NCI-H1417 treated with DMSO at 0.1 percent for 48 hours (cell line): ENCODE measurements around the gene ABR.
"Not testable (repeated sequence)": the region's sequence is repeated elsewhere in the genome, so short reads cannot be mapped to it uniquely, and the experiment has no call there.

Source experiments
- DNase-seq: peaks from one replicate; lab custom pipeline; 2025; lab: John Stamatoyannopoulos, UW

Gene ABR

DNA sequence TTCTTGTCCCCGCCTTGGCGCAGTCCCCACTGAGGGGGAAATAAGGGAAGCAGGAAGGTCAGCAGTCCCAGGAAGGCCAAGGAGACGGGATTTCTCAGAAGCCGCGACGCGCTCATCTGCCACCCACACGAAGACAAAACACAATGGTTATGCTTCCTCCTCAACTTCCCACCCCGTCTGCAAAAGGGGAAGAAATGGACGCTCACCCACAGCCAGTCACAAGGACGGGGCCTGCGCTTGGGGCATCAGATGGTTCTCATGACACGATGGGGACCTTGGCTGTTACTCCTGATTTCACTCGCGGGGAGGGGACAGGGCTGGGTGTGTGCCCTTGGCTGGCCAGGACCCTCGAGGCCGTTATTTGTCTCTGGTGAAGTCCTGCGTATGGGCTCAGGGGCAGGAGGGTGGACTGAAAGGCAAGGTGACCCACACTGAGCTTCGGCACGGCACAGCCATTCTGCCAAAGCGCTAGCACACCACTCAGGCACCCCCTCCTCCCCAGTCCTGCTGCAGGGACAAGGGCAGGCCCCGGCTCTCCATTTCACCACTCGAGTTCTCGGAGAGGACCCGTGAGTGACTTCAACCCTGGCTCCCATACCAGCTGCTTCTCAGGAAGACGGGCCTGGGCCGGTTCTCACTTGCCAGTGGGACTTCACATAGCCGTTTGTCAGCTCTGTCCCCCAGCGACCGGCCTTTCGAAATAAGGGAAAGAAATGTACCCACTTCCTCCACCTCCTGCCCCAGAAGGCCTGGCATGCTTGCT lies 84.5 kb downstream of the ABR start:
- DNase-seq, result no peak

GRCh38 chr17:1094591-1094990 lies 85.2 kb downstream of the ABR start:
- DNase-seq, result no peak

- no peak for DNase-seq
Observed at GRCh38 chr17:1091900-1092299, 87.9 kb downstream of the ABR start.

- no peak for DNase-seq
Observed at GRCh38 chr17:1091190-1091534, 88.6 kb downstream of the ABR start.

DNA sequence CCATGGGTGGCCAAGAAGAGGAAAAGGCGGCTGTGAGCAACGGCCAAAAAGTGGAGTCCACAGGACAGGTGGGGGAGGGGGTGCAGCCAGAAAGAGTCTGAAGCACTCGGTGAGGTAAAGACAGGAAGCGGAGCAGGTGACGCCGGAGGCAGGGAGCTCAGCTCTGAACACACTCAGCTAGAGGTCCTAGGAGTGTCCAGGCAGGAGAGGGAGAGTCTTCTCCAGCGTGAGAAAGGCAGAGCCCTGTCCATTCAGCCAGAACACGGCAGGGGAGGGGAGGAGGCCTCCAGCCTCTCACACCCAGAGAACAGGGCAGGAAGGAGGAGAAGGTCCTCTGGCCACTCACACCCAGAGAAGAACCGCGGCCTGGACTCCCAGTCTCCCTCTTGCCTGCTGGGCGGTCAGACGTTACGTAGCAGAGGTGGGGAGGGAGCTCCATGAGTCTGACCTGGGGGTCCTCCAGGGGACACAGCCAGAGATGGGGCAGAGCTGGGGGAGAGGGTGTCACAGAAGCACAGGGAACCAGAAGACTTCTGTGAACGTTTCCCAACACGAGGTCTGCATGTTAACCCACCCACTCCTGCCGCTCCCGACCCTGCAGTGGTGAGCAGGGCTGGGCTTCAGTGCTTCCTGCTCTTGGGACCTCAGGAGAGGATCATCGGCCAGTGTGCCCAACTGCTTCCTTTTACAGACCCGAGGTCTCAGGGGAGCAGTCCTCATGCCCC lies 89.2 kb downstream of the ABR start:
- no peak for DNase-seq

GRCh38 chr17:1089915-1090314 lies 89.9 kb downstream of the ABR start:
- no peak for DNase-seq

DNA sequence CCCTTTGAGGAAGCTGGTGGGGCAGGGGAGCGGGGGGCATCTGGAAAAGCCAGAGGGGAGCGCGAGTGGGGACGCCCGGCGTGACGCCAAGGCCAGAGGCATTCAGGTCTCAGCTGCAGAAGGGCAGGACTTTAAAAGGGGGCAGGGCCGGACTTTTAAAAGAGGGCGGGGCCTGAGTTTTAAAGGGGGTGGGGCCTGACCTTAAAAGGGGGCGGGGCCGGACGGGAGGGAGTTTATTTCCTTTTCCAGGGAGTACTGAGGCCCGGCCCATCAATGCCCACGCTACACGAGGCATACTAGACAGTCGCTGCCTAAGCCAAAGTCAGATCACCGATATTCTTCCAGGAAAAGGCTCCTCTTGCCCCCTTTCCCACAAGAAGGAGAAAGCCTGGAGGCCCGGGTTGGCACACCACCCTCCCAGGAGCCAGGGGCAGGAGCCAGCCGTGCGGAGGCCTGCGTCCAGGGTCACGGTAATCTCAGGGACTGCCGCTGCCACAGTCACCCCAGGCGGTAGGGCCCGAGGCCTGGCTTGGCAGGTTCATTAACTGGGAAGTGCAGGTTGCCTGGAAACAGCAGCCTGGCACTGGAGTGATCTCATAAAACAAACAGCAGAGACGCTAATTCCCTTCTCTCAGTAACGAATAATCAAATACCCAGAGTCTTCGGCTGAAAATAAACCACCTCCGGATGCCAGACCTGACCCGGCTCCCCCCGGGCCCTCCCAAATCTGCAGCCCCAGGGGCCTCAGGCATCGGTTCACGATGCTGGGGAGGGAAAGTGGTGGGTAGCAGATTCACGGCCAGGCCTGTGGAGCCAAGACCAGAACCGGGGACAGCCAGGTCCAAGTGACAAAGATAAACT lies 92.2 kb downstream of the ABR start:
- peak; percentile 70 for DNase-seq

- no peak for DNase-seq
Observed at GRCh38 chr17:1083451-1084187, 96.2 kb downstream of the ABR start.

- no peak for DNase-seq
Observed at GRCh38 chr17:1082579-1082978, 97.2 kb downstream of the ABR start.

GRCh38 chr17:1078831-1079561 lies 100.8 kb downstream of the ABR start:
- DNase-seq, result no peak

GRCh38 chr17:1077986-1078711 lies 101.6 kb downstream of the ABR start:
- DNase-seq, result no peak

DNA sequence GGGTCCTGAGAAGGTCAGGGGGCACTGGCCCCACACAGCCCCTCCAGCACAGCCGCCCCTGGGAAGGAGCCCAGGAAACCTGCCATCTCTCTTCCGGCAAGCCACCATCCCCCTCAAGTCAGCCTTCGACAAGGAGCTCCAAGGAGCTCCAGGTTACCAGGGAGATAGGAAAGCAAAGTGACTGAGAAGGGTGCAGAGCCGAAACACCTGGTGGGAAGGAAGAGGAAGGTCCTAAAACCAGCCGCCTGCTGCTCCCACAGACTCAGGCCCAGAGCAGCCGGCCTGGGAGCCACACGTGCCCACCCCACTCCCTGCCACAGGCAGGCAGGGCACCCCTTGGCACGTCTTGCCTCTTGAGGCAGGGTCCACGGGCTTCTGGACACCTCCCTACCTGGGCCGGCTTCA lies 102.2 kb downstream of the ABR start:
- DNase-seq, result no peak

- DNase-seq, result no peak
Observed at GRCh38 chr17:1076982-1077302, 102.8 kb downstream of the ABR start.

DNA sequence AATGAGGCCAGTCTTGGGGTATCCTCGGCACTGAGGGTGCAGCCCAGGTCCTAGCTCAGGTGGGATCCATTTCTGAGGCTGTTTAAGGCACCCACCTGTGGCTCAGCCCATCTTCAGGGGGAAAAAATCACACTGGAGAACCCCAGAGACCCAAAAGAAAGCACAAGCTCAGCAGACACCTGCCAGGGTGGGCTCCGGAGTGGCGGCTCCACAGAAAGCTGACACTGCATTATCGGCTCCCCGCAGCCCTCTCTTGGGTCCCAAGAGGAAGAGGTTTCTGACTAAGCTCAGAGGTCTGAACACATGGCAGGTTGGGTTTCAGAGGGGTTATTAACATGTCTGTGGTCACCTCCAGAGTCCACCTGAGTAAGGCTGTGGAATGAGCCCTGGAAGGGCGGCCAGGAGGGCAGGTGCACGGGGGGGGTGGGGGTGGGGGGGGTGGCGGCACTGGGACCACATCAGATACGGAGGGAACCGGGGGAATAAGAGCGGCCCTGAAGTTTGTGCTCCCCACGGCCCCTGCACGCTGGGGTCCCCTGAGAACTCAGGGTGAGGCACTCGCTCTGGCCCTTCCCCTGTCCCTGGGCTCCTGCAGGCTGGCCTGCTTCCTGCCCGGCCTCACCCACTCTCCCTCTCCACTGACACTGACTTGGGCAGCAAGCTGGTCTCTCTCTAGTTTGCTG lies 103.3 kb downstream of the ABR start:
- no peak for DNase-seq

GRCh38 chr17:1074886-1075605 lies 104.7 kb downstream of the ABR start:
- DNase-seq, result no peak

DNA sequence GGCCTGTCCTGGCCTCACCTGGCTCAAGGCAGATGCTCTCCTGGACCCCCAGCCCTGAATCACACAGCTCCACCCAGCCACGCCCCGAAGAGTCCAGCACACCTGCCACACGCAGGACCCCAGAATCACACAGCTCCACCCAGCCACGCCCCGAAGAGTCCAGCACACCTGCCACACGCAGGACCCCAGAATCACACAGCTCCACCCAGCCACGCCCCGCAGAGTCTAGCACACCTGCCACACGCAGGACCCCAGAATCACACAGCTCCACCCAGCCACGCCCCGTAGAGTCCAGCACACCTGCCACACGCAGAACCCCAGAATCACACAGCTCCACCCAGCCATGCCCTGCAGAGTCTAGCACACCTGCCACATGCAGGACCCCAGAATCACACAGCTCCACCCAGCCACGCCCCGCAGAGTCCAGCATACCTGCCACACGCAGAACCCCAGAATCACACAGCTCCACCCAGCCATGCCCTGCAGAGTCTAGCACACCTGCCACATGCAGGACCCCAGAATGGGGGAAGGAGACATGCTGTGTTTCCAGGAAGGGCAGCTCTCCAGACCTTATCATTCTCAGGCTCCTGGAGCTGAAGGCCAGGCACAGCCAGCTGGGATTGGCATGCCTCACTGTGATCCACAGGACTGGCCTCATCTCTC lies 105.7 kb downstream of the ABR start:
- DNase-seq, result not testable (repeated sequence)

GRCh38 chr17:1073241-1073962 lies 106.4 kb downstream of the ABR start:
- no peak for DNase-seq

- DNase-seq, result no peak
Observed at GRCh38 chr17:1072551-1072961, 107.2 kb downstream of the ABR start.
